Esophagus squamous epithelium (tissue), 5 donors: ENCODE measurements around the gene BID. TPM values are rescaled to one million over a fixed set of nuclear protein-coding genes. Genes with fewer than 3 reads are reported as not detected.

Experiments
- DNase-seq: peaks from one replicate; lab custom pipeline; 2025; lab: John Stamatoyannopoulos, UW
- H3K27ac ChIP-seq, 4 donors: fragments of 200-600 bp; sonication (generic); one replicate each; pipeline ENCODE4 v1.5.1; 2016 to 2019; ENCODE audit warnings: mild to moderate bottlenecking in 1 of 4
- H3K27me3 ChIP-seq, 4 donors: fragments of 200-600 bp; sonication (generic); 1 replicate in 3 of 4; 2 replicates in 1 of 4; pipeline versions ENCODE4 v1.5.1 to v1.6.0; 2017 to 2021; ENCODE audit warnings: antibody characterized with exemption in 1 of 4
- H3K36me3 ChIP-seq, 3 donors: fragments of 200-600 bp; sonication (generic); one replicate each; pipeline ENCODE4 v1.5.1; 2016 to 2019
- H3K4me1 ChIP-seq, 3 donors: fragments of 200-600 bp; sonication (generic); one replicate each; pipeline ENCODE4 v1.5.1; 2017 to 2019
- H3K4me3 ChIP-seq, 4 donors: fragments of 200-600 bp; sonication (generic); 1 replicate in 3 of 4; 2 replicates in 1 of 4; pipeline ENCODE4 v1.5.1; 2016 to 2019; ENCODE audit warnings: mild to moderate bottlenecking in 2 of 4, moderate library complexity in 1 of 4
- H3K9me3 ChIP-seq, 3 donors: fragments of 200-600 bp; sonication (generic); one replicate each; pipeline ENCODE4 v1.5.1; 2016 to 2019
- CTCF ChIP-seq, 6 experiments: fragments of 450-650 bp in 4 of 6; fragments of 200-600 bp in 2 of 6; sonication (generic) in 2 of 6; IDR thresholded peaks; one replicate each; pipeline ENCODE4 v1.5.1; 2016 to 2019; ENCODE audit warnings: antibody characterized with exemption in 6 of 6, mild to moderate bottlenecking in 4 of 6, moderate library complexity in 4 of 6
- POLR2A ChIP-seq, 4 donors: fragments of 450-650 bp; IDR thresholded peaks; one replicate each; pipeline ENCODE4 v1.6.1; 2017; ENCODE audit warnings: antibody characterized with exemption in 4 of 4, mild to moderate bottlenecking in 4 of 4, moderate library complexity in 3 of 4
- WGBS, 2 donors: methylation state at CpG; one replicate each; pipeline ENCODE4 v1.1.5; 2018; 5-methylcytosine and 5-hydroxymethylcytosine counted together
- intact Hi-C: fragments of 100-400 bp; cut with DNase I; formaldehyde crosslinking; loops from one replicate; pipeline ENCODE4 v1.15.0; 2022
- total RNA-seq, 4 donors: library from RNA; depleted of rRNA; stranded (reverse); fragments of >200 nt; gene quantifications; one replicate each; pipeline ENCODE4 v1.1.0, GENCODE V29; 2016
- donor health status: DM: yes; HTN: yes; CAD: no.

Gene BID
- total RNA-seq, 4 donors from 2014 or later = 10.6 to 32.9 (median 22.7) TPM

- H3K27me3 ChIP-seq = no peaks in the 10 kb centered on the region
- 89 to 94% methylated on average over 13 of the region's 15 CpGs for WGBS, 2 donors
- H3K36me3 ChIP-seq = peaks cover 17 to 96% (median 23%) of the 10 kb centered on the region in 3 donors
- H3K4me1 ChIP-seq = no peaks in the 10 kb centered on the region
- no peak overlapping the region for H3K4me3 ChIP-seq
- no peak for DNase-seq
- no peaks in the 10 kb centered on the region for H3K9me3 ChIP-seq
- intact Hi-C loops = loop anchor here (10.0 kb wide), 1 partner anchor 59 kb away; no protein-coding TSS in a partner anchor
- no peak for TF ChIP-seq POLR2A (IDR thresholded peaks at IDR 0.05)
- no peak for TF ChIP-seq CTCF (IDR thresholded peaks at IDR 0.05)
- H3K27ac ChIP-seq = no peak overlapping the region
These were observed 41.5 kb upstream of the BID start for GRCh38 chr22:17815703-17816254.

GRCh38 chr22:17814830-17815229 lies 40.6 kb upstream of the BID start:
- H3K27ac ChIP-seq = no peak overlapping the region
- no peaks in the 10 kb centered on the region for H3K4me1 ChIP-seq
- H3K9me3 ChIP-seq = no peaks in the 10 kb centered on the region
- TF ChIP-seq CTCF (IDR thresholded peaks at IDR 0.05) (no peak), POLR2A (IDR thresholded peaks at IDR 0.05) (no peak)
- no peak for DNase-seq
- intact Hi-C loops = loop anchor here (10.0 kb wide), 1 partner anchor 60 kb away; no protein-coding TSS in a partner anchor
- H3K27me3 ChIP-seq = no peaks in the 10 kb centered on the region
- peaks cover 22 to 99% (median 23%) of the 10 kb centered on the region in 3 donors for H3K36me3 ChIP-seq
- 91 to 93% methylated on average over 15 to 17 of the region's 20 CpGs for WGBS, 2 donors
- no peak overlapping the region for H3K4me3 ChIP-seq

GRCh38 chr22:17814084-17814483 lies 39.8 kb upstream of the BID start:
- 75 to 84% methylated on average over 6 of the region's 6 CpGs for WGBS, 2 donors
- peaks cover 22 to 100% (median 23%) of the 10 kb centered on the region in 3 donors for H3K36me3 ChIP-seq
- H3K4me3 ChIP-seq = no peak overlapping the region
- no peak overlapping the region for H3K27ac ChIP-seq
- no peaks in the 10 kb centered on the region for H3K27me3 ChIP-seq
- intact Hi-C loops = loop anchor here (10.0 kb wide), 1 partner anchor 61 kb away; no protein-coding TSS in a partner anchor
- no peak for TF ChIP-seq CTCF (IDR thresholded peaks at IDR 0.05)
- TF ChIP-seq POLR2A (IDR thresholded peaks at IDR 0.05) = no peak
- no peaks in the 10 kb centered on the region for H3K4me1 ChIP-seq
- no peaks in the 10 kb centered on the region for H3K9me3 ChIP-seq
- no peak for DNase-seq

- Histone ChIP-seq H3K9me3 (no peaks in the 10 kb centered on the region), H3K4me3 (no peak overlapping the region), H3K36me3 (peaks cover 9 to 100% (median 24%) of the 10 kb centered on the region in 3 donors), H3K27me3 (no peaks in the 10 kb centered on the region), H3K4me1 (no peaks in the 10 kb centered on the region), H3K27ac (no peak overlapping the region)
- intact Hi-C loops = loop anchor here (10.0 kb wide), 1 partner anchor 64 kb away; no protein-coding TSS in a partner anchor
- TF ChIP-seq POLR2A (IDR thresholded peaks at IDR 0.05) = no peak
- no peak for TF ChIP-seq CTCF (IDR thresholded peaks at IDR 0.05)
- 85 to 87% methylated on average over 4 of the region's 4 CpGs for WGBS, 2 donors
- no peak for DNase-seq
These were observed 36.9 kb upstream of the BID start for GRCh38 chr22:17811119-17811518.

- Histone ChIP-seq H3K27me3 (no peaks in the 10 kb centered on the region), H3K4me3 (no peak overlapping the region), H3K9me3 (no peaks in the 10 kb centered on the region), H3K4me1 (no peaks in the 10 kb centered on the region), H3K27ac (no peak overlapping the region), H3K36me3 (peaks cover 4 to 100% (median 20%) of the 10 kb centered on the region in 3 donors)
- intact Hi-C loops = loop anchor here (10.0 kb wide), 1 partner anchor 64 kb away; no protein-coding TSS in a partner anchor
- WGBS, 2 donors = 91 to 95% methylated on average over 7 to 10 of the region's 12 CpGs
- TF ChIP-seq POLR2A (IDR thresholded peaks at IDR 0.05) (no peak), CTCF (IDR thresholded peaks at IDR 0.05) (no peak)
- DNase-seq = no peak
These were observed 36.4 kb upstream of the BID start for GRCh38 chr22:17810570-17811116.
